Naive thymus-derived CD8-positive, alpha-beta T cell (primary cell): ENCODE measurements around the gene DDT. TPM values are rescaled to one million over a fixed set of nuclear protein-coding genes. Genes with fewer than 3 reads are reported as not detected.
A peak's percentile ranks its signal among the peaks of the same experiment; 100 is the strongest.
"Not testable (repeated sequence)": the region's sequence is repeated elsewhere in the genome, so short reads cannot be mapped to it uniquely, and the experiment has no call there.

ENCODE experiments used
- ATAC-seq, 2 donors: fragments of 150-1000 bp; cut with Tn5 transposase in 1 of 2; sonication (Bioruptor Pico), chemical (Tn5 transposase) in 1 of 2; 1 replicate in 1 of 2; 2 replicates in 1 of 2; pipeline ENCODE4 v1.10.0; 2021; ENCODE audit warnings: mild to moderate bottlenecking in 2 of 2, moderate library complexity in 2 of 2
- POLR2A ChIA-PET: fragments of 350-600 bp; sonication (Branson Sonifier 250); formaldehyde crosslinking; loops from one replicate; lab custom pipeline; 2021; ENCODE audit warnings: antibody characterized with exemption; lab: Charles Lee
- DNase-seq, 10 donors: peaks; one replicate each; pipeline versions ENCODE4 v3.0.0 to v3.0.0-alpha.2; 2020 to 2022
- H3K27ac Mint-ChIP-seq, 10 donors: one replicate each; pipeline ENCODE4 v1.8.0; 2020 to 2022; ENCODE audit warnings: mild to moderate bottlenecking in 10 of 10, mixed read lengths in 10 of 10, moderate library complexity in 4 of 10, inconsistent platforms in 1 of 10
- H3K27me3 Mint-ChIP-seq, 5 donors: one replicate each; pipeline ENCODE4 v1.8.0; 2021 to 2022; ENCODE audit warnings: mixed read lengths in 5 of 5
- H3K36me3 Mint-ChIP-seq, 3 donors: one replicate each; pipeline ENCODE4 v1.8.0; 2020 to 2022; ENCODE audit warnings: mixed read lengths in 3 of 3, mild to moderate bottlenecking in 2 of 3, inconsistent platforms in 1 of 3
- H3K4me1 Mint-ChIP-seq, 4 donors: one replicate each; pipeline ENCODE4 v1.8.0; 2021 to 2022; ENCODE audit warnings: mixed read lengths in 4 of 4
- H3K4me3 Mint-ChIP-seq, 10 donors: one replicate each; pipeline ENCODE4 v1.8.0; 2020 to 2022; ENCODE audit warnings: mild to moderate bottlenecking in 10 of 10, mixed read lengths in 10 of 10, moderate library complexity in 6 of 10, inconsistent platforms in 1 of 10
- H3K9me3 Mint-ChIP-seq, 9 donors: one replicate each; pipeline ENCODE4 v1.8.0; 2020 to 2022; ENCODE audit warnings: mixed read lengths in 9 of 9, mild to moderate bottlenecking in 3 of 9, inconsistent platforms in 1 of 9, moderate library complexity in 1 of 9
- polyA plus RNA-seq, 3 donors: library from polyadenylated mRNA; unstranded; fragments of 300-500 nt; fragmentation: Illumina TruSeq; gene quantifications; one replicate each; pipeline ENCODE4 v1.2.3, GENCODE V29; 2021
- total RNA-seq, 8 experiments: library from RNA in 2 of 8; stranded (reverse) in 2 of 8; gene quantifications; one replicate each; pipeline ENCODE4 v1.2.3 and lab custom pipeline; 2021 to 2026

The DDT gene
- total and polyA plus RNA-seq, 5 experiments from 2014 or later = 92.7 to 152 (median 111) TPM

DNA sequence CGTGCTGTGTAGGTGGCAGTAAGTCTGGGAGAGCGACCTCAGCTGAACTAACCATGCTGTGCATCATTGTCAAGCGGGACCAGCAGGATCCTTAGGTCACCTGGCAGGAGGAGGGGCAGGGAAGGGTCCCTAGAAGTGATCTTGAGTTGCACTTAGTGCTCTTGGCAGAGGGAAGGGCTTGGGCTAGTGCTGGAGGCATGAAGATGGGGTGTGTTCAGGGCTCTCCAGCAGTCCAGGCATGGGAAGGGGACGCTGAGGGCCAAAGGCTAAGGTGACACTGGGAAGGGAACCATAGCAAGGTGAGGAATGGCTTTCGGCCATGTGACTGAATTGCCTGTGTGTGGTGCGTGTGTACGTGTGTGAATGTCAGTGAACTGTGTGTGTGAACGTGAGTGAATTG lies 11.8 kb upstream of the DDT start:
- ATAC-seq, H3K9me3 Mint-ChIP-seq, POLR2A ChIA-PET, H3K4me3 Mint-ChIP-seq, H3K27me3 Mint-ChIP-seq, DNase-seq, H3K36me3 Mint-ChIP-seq, H3K4me1 Mint-ChIP-seq: not testable (repeated sequence)
- peak overlapping the region in 1 of 10 donors; percentile 58 for H3K27ac Mint-ChIP-seq

- Mint-ChIP-seq H3K27me3 (peaks cover 0 to 2% (median 0%) of the 10 kb centered on the region in 5 donors), H3K4me1 (peaks cover 2 to 5% (median 3%) of the 10 kb centered on the region in 4 donors), H3K9me3 (no peaks in the 10 kb centered on the region), H3K27ac (peak overlapping the region in 1 of 10 donors; percentile 18), H3K36me3 (no peaks in the 10 kb centered on the region), H3K4me3 (no peak overlapping the region)
- DNase-seq = peak in 6 of 10 donors; percentile 25 to 77 (median 60)
- POLR2A ChIA-PET = no interaction called here
- ATAC-seq = peak in 1 of 2 donors; percentile 94
These were observed 10.2 kb upstream of the DDT start for GRCh38 chr22:23984430-23984829.

DNA sequence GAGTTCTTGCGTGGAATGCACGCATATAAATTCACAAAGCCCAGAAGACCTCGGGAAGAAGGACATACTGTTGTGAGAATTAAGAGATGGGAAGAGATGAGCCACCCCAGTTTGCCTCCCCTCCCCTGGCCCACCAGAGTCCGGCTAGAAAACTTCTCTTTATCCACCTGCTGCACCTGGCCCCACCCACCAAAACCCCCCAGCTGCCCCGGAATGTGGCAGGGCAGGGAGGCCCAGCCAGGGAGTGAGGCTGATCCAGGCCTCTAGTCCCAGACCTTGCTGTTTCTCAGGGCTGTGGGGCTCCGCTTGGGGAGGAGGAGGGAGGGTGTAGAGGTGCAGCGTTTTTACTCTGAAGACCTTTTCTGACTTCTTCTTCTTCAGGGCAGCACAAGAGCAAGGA lies 6.3 kb upstream of the DDT start:
- H3K36me3 Mint-ChIP-seq, H3K9me3 Mint-ChIP-seq, DNase-seq, H3K4me3 Mint-ChIP-seq, H3K4me1 Mint-ChIP-seq, H3K27me3 Mint-ChIP-seq, POLR2A ChIA-PET, ATAC-seq, H3K27ac Mint-ChIP-seq: not testable (repeated sequence)

- not testable (repeated sequence) for DNase-seq
These were observed 5.5 kb upstream of the DDT start, which contains the start of gene GSTT2 for GRCh38 chr22:23979557-23980240. Gene GSTT2, plus strand, starts transcription at chr22:23980134.

DNA sequence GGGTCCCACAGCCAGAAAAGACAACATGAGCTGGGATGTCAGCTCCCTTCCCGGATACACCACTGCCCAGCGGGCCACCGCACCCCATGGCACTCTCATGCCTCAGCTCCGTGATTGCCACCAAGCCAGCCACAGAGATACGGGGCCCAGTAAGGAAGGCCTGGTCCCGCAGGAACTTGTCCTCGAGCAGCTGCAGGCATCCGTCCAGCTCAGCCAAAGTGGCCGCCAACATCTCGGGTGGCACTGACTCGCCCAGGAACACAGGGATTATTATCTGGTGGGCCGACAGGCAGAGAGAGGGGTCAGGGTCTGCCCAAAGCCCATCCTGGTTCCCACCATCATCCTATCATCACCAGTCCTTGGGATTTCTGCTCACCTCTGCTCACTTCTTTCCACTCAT lies 3.1 kb upstream of the DDT start:
- H3K27ac Mint-ChIP-seq, H3K4me1 Mint-ChIP-seq: not testable (repeated sequence)

More at GRCh38 chr22:23979557-23980240, 5.5 kb upstream of the DDT start, which contains the start of gene GSTT2:
- peak in 1 of 2 donors; percentile 37 for ATAC-seq
- H3K27ac Mint-ChIP-seq, H3K4me1 Mint-ChIP-seq, H3K27me3 Mint-ChIP-seq, H3K9me3 Mint-ChIP-seq, H3K36me3 Mint-ChIP-seq, POLR2A ChIA-PET, H3K4me3 Mint-ChIP-seq: not testable (repeated sequence)

DNA sequence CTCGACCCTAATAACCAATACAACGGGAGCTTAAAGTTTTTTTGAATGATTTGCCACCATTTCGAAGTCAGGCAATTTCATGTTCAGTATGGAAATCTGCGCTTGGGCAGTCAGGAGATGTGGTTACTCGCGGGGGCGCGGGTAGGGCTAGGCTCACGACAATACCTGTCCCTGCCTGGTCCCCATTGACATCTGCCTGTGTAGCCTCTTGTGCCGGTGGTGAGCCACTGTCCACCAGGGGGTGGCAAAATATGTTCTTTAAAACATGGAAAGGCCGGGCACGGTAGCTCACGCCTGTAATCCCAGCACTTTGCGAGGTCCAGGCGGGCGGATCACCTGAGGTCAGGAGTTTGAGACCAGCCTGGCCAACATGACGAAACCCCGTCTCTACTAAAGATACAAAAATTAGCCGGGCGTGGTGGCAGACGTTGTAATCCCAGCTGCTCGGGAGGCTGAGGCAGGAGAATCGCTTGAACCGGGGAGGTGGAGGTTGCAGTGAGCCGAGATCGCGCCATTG lies 653 bp upstream of the DDT start:
- H3K27ac Mint-ChIP-seq, H3K27me3 Mint-ChIP-seq, H3K4me3 Mint-ChIP-seq, H3K9me3 Mint-ChIP-seq, DNase-seq, POLR2A ChIA-PET: not testable (repeated sequence)
- Mint-ChIP-seq H3K4me1 (peaks cover 7 to 18% (median 16%) of the 10 kb centered on the region in 4 donors), H3K36me3 (peaks cover 0 to 18% (median 0%) of the 10 kb centered on the region in 3 donors)
- ATAC-seq = peak; percentile 43 to 52

More for the DNA sequence above, 3.1 kb upstream of the DDT start:
- POLR2A ChIA-PET, H3K9me3 Mint-ChIP-seq, H3K27me3 Mint-ChIP-seq, ATAC-seq, DNase-seq, H3K36me3 Mint-ChIP-seq, H3K4me3 Mint-ChIP-seq: not testable (repeated sequence)

- Mint-ChIP-seq H3K4me3 (peak overlapping the region in 3 of 10 donors; percentile 13 to 61 (median 41)), H3K27ac (peak overlapping the region in 2 of 10 donors; percentile 40 to 47), H3K36me3 (peaks cover 0 to 26% (median 0%) of the 10 kb centered on the region in 3 donors), H3K4me1 (peaks cover 11 to 26% (median 26%) of the 10 kb centered on the region in 4 donors)
- H3K9me3 Mint-ChIP-seq, H3K27me3 Mint-ChIP-seq, DNase-seq, ATAC-seq, POLR2A ChIA-PET: not testable (repeated sequence)
These were observed 2.3 kb downstream of the DDT start for GRCh38 chr22:23971927-23972326.

DNA sequence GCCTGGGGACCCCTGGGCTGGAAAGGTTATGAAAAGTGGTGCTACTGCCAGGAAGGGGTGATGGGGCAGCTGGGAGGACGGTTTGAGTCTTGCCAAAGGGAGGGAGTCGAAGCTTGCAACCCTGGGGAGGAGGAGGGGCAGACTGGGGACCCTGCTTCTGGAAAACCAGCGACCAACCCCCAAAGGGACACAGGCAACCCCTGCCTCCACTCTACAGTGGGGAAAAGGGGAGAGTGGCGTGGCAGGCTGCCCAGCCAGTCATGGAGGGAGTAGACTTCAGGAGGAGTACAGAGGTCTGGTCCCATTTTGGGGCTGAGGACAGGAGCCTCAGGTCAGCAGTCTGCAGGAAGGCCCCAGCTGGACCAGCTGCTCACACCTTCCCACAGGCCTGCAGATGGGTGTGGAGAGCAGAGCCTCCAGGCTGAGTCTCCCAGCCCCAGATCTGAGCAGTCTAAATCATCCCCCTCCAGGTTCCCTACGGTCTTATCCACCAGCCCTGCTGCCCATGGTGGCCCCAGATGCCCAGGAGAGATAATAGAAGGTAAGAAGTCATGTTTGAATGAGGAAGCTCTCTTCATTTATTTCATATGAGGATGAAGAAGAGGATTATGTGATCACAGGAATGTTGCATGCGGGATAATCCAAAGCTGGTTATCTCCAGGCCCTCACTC lies 3.3 kb downstream of the DDT start:
- H3K27ac Mint-ChIP-seq = peak overlapping the region in 3 of 10 donors; percentile 11 to 74 (median 49)

DNA sequence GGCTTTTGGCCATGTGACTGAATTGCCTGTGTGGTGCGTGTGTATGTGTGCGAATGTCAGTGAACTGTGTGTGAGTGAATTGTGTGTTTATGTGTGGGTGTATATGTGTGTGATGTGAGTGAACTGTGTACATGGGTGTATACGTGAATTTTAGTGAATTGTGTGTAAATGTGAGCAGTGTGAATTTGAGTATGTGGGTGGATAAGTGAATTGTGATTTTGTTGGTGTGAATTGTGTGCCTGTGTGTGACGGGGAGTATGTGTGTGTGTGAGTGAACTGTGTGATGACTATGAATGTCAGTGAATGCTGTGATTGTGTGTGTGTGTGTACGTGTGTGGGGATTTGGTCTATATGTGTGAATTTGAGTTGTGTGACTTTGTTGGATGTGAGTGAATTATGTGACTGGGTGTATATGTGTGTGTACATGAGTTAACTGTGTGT lies 4.0 kb downstream of the DDT start:
- Mint-ChIP-seq H3K27me3 (no peaks in the 10 kb centered on the region), H3K4me1 (peaks cover 11 to 26% (median 26%) of the 10 kb centered on the region in 4 donors), H3K27ac (peak overlapping the region in 5 of 10 donors; percentile 14 to 74 (median 24)), H3K36me3 (peaks cover 0 to 26% (median 0%) of the 10 kb centered on the region in 3 donors), H3K4me3 (peak overlapping the region in 3 of 10 donors; percentile 32 to 70 (median 52)), H3K9me3 (no peaks in the 10 kb centered on the region)
- POLR2A ChIA-PET = no interaction called here
- no peak for DNase-seq
- no peak for ATAC-seq

More for the DNA sequence above, 3.3 kb downstream of the DDT start:
- ATAC-seq (no peak), DNase-seq (no peak)
- H3K27me3 Mint-ChIP-seq = no peaks in the 10 kb centered on the region
- no peaks in the 10 kb centered on the region for H3K9me3 Mint-ChIP-seq
- POLR2A ChIA-PET = no interaction called here
- H3K4me1 Mint-ChIP-seq = peaks cover 11 to 26% (median 26%) of the 10 kb centered on the region in 4 donors
- H3K4me3 Mint-ChIP-seq = peak overlapping the region in 3 of 10 donors; percentile 26 to 70 (median 52)
- peaks cover 0 to 26% (median 0%) of the 10 kb centered on the region in 3 donors for H3K36me3 Mint-ChIP-seq

- H3K4me1 Mint-ChIP-seq = peaks cover 11 to 26% (median 26%) of the 10 kb centered on the region in 4 donors
- POLR2A ChIA-PET = no interaction called here
- peak overlapping the region in 5 of 10 donors; percentile 6 to 54 (median 46) for H3K4me3 Mint-ChIP-seq
- H3K27ac Mint-ChIP-seq = peak overlapping the region in 1 of 10 donors; percentile 38
- DNase-seq (no peak), ATAC-seq (no peak)
- peaks cover 0 to 26% (median 0%) of the 10 kb centered on the region in 3 donors for H3K36me3 Mint-ChIP-seq
- no peaks in the 10 kb centered on the region for H3K27me3 Mint-ChIP-seq
- no peaks in the 10 kb centered on the region for H3K9me3 Mint-ChIP-seq
These were observed 5.2 kb downstream of the DDT start for GRCh38 chr22:23969071-23969470.

GRCh38 chr22:23966568-23966967 lies 7.7 kb downstream of the DDT start, which contains the start of gene DDTL:
Gene DDTL, plus strand, starts transcription at chr22:23966888. Its CDS starts 27 bp downstream, at chr22:23966915.
- H3K4me3 Mint-ChIP-seq, H3K9me3 Mint-ChIP-seq, POLR2A ChIA-PET, H3K27ac Mint-ChIP-seq, H3K27me3 Mint-ChIP-seq, DNase-seq: not testable (repeated sequence)
- ATAC-seq = peak; percentile 95 to 97
- peaks cover 0 to 22% (median 0%) of the 10 kb centered on the region in 3 donors for H3K36me3 Mint-ChIP-seq
- H3K4me1 Mint-ChIP-seq = peaks cover 11 to 23% (median 22%) of the 10 kb centered on the region in 4 donors

DNA sequence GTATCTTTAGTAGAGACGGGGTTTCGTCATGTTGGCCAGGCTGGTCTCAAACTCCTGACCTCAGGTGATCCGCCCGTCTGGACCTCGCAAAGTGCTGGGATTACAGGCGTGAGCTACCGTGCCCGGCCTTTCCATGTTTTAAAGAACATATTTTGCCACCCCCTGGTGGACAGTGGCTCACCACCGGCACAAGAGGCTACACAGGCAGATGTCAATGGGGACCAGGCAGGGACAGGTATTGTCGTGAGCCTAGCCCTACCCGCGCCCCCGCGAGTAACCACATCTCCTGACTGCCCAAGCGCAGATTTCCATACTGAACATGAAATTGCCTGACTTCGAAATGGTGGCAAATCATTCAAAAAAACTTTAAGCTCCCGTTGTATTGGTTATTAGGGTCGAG lies 8.1 kb downstream of the DDT start:
- ATAC-seq = peak; percentile 44 to 54
- POLR2A ChIA-PET, H3K27me3 Mint-ChIP-seq: not testable (repeated sequence)

More for the DNA sequence above, 8.1 kb downstream of the DDT start:
- H3K4me3 Mint-ChIP-seq, DNase-seq, H3K9me3 Mint-ChIP-seq, H3K27ac Mint-ChIP-seq: not testable (repeated sequence)
- peaks cover 11 to 21% (median 18%) of the 10 kb centered on the region in 4 donors for H3K4me1 Mint-ChIP-seq
- peaks cover 0 to 17% (median 0%) of the 10 kb centered on the region in 3 donors for H3K36me3 Mint-ChIP-seq
